Endodermal cell (in vitro differentiated cells): ENCODE results near the gene COL5A2. TPM values are rescaled to one million over a fixed set of nuclear protein-coding genes. Genes with fewer than 3 reads are reported as not detected.

Experiments
- DNase-seq: peaks from one replicate; pipeline ENCODE4 v3.0.0-alpha.2; 2017
- H3K27ac ChIP-seq: 2 replicates; pipeline ENCODE4 v1.5.1; 2013; ENCODE audit warnings: mild to moderate bottlenecking, low read depth, low read length, moderate library complexity
- H3K27me3 ChIP-seq: 2 replicates; pipeline ENCODE4 v1.6.1; 2013; ENCODE audit warnings: mild to moderate bottlenecking, low read length, moderate library complexity; ENCODE audit not compliant: insufficient read depth, control insufficient read depth, poor library complexity, severe bottlenecking
- H3K36me3 ChIP-seq: 2 replicates; pipeline ENCODE4 v1.7.0; 2013; ENCODE audit warnings: mild to moderate bottlenecking, low read length, moderate library complexity; ENCODE audit not compliant: control insufficient read depth, insufficient read depth
- H3K4me1 ChIP-seq: one replicate; pipeline ENCODE4 v1.7.0; 2013; ENCODE audit warnings: low read length; ENCODE audit not compliant: control insufficient read depth, insufficient read depth
- H3K4me3 ChIP-seq: 2 replicates; pipeline ENCODE4 v1.5.1; 2013; ENCODE audit warnings: mild to moderate bottlenecking, low read length, moderate library complexity
- H3K9ac ChIP-seq: 2 replicates; pipeline ENCODE4 v1.6.1; 2013; ENCODE audit warnings: mild to moderate bottlenecking, low read length, moderate library complexity; ENCODE audit not compliant: poor library complexity, severe bottlenecking; ENCODE audit errors: extremely low read depth
- H3K9me3 ChIP-seq: 2 replicates; pipeline ENCODE4 v1.6.1; 2013; ENCODE audit warnings: mild to moderate bottlenecking, low read length, moderate library complexity; ENCODE audit not compliant: control insufficient read depth
- H3K27ac Mint-ChIP-seq: 2 replicates; pipeline ENCODE4 v1.8.0; 2020; ENCODE audit warnings: mixed read lengths
- H3K27me3 Mint-ChIP-seq: 2 replicates; pipeline ENCODE4 v1.8.0; 2021; ENCODE audit warnings: mild to moderate bottlenecking, mixed read lengths; ENCODE audit not compliant: insufficient read depth
- H3K36me3 Mint-ChIP-seq: 2 replicates; pipeline ENCODE4 v1.8.0; 2020; ENCODE audit warnings: low read depth, mixed read lengths
- H3K4me1 Mint-ChIP-seq: 2 replicates; pipeline ENCODE4 v1.8.0; 2020; ENCODE audit warnings: mixed read lengths
- H3K4me3 Mint-ChIP-seq: 2 replicates; pipeline ENCODE4 v1.8.0; 2020; ENCODE audit warnings: mild to moderate bottlenecking, moderate library complexity, mixed read lengths
- H3K9me3 Mint-ChIP-seq: 2 replicates; pipeline ENCODE4 v1.8.0; 2020; ENCODE audit warnings: mild to moderate bottlenecking, mixed read lengths
- WGBS, 2 experiments: methylation state at CpG; one replicate each; pipeline versions ENCODE4 v1.1.5 to v1.1.7; 2013; ENCODE audit warnings: missing lambda C conversion rate in 2 of 2, mixed read lengths in 1 of 2; ENCODE audit not compliant: insufficient coverage in 1 of 2, insufficient read length in 1 of 2; 5-methylcytosine and 5-hydroxymethylcytosine counted together
- total RNA-seq, 2 donors: library from RNA; stranded (reverse); fragmentation: NEBNext Ultra II Directional in 1 of 2; extraction: Animal tissue kit (Norgen Biotek cat#: 25700) in 1 of 2; gene quantifications; 2 replicates in 1 of 2; 3 replicates in 1 of 2; pipeline ENCODE4 v1.2.1, GENCODE V29; 2021
- TF ChIP-seq, protein P1 (sequence below): fragments of 200-600 bp; sonication (generic); conservative IDR thresholded peaks from 2 replicates; pipeline ENCODE4 v1.5.0; 2021; ENCODE audit warnings: antibody characterized with exemption, mild to moderate bottlenecking

COL5A2 gene
- total RNA-seq, 2 donors from 2014 or later, result 117 to 153 TPM

DNA sequence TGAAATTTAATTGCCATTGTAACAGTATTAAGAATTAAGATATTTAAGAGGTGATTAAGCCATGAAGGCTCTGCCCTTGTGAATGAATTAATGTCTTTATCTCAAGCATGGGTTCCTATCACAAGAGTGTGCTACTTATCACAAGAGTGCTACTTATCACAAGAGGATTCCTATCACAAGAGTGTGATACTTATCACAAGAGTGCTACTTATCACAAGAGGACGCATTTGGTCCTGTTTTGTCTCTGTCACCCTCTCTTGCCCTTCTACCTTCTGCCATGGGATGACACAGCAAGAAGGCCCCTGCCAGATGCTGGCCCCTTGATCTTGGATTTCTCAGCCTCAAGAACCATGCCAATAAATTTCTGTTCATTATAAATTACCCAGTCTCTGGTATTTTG lies 13.2 kb upstream of the COL5A2 start:
- Histone ChIP-seq H3K9me3 (peaks cover 30% of the 10 kb centered on the region), H3K27ac (no peak overlapping the region), H3K9ac (no peak overlapping the region), H3K4me1 (no peaks in the 10 kb centered on the region), H3K4me3 (peak overlapping the region; percentile 63), H3K36me3 (no peaks in the 10 kb centered on the region), H3K27me3 (no peaks in the 10 kb centered on the region)
- Mint-ChIP-seq H3K27ac (no peak overlapping the region), H3K36me3 (no peaks in the 10 kb centered on the region), H3K9me3 (peaks cover 30% of the 10 kb centered on the region), H3K4me3 (no peak overlapping the region), H3K4me1 (no peaks in the 10 kb centered on the region), H3K27me3 (no peaks in the 10 kb centered on the region)
- no peak for DNase-seq
- WGBS, 2 experiments, result 80 to 100% methylated on average over 1 of the region's 1 CpG
- TF ChIP-seq, protein P1, sequence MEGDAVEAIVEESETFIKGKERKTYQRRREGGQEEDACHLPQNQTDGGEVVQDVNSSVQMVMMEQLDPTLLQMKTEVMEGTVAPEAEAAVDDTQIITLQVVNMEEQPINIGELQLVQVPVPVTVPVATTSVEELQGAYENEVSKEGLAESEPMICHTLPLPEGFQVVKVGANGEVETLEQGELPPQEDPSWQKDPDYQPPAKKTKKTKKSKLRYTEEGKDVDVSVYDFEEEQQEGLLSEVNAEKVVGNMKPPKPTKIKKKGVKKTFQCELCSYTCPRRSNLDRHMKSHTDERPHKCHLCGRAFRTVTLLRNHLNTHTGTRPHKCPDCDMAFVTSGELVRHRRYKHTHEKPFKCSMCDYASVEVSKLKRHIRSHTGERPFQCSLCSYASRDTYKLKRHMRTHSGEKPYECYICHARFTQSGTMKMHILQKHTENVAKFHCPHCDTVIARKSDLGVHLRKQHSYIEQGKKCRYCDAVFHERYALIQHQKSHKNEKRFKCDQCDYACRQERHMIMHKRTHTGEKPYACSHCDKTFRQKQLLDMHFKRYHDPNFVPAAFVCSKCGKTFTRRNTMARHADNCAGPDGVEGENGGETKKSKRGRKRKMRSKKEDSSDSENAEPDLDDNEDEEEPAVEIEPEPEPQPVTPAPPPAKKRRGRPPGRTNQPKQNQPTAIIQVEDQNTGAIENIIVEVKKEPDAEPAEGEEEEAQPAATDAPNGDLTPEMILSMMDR, result no peak

DNA sequence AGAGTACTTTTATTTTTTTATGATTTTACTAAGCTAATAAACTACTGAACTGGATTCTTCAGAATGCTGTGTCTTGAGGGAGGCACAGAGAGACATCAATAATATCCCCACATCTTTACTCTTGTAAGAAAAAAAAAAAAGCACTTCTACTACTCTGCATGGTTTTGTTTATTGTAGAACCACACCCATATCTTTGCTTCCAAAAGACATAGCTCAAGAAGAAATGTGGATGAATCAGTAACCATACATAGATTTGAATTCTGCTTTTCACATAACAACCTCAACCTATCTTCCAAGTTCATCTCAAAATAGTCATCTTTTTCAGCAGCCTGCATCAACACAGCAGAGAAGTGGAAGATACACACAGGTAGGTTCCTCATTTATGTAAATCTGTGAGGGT lies 12.2 kb upstream of the COL5A2 start:
- Mint-ChIP-seq H3K9me3 (peaks cover 26% of the 10 kb centered on the region), H3K4me3 (no peak overlapping the region), H3K36me3 (no peaks in the 10 kb centered on the region), H3K27me3 (no peaks in the 10 kb centered on the region), H3K4me1 (no peaks in the 10 kb centered on the region), H3K27ac (no peak overlapping the region)
- no peak for DNase-seq
- Histone ChIP-seq H3K27me3 (no peaks in the 10 kb centered on the region), H3K9me3 (peaks cover 27% of the 10 kb centered on the region), H3K27ac (no peak overlapping the region), H3K4me3 (no peak overlapping the region), H3K9ac (no peak overlapping the region), H3K4me1 (no peaks in the 10 kb centered on the region), H3K36me3 (no peaks in the 10 kb centered on the region)
- TF ChIP-seq, protein P1, result no peak

DNA sequence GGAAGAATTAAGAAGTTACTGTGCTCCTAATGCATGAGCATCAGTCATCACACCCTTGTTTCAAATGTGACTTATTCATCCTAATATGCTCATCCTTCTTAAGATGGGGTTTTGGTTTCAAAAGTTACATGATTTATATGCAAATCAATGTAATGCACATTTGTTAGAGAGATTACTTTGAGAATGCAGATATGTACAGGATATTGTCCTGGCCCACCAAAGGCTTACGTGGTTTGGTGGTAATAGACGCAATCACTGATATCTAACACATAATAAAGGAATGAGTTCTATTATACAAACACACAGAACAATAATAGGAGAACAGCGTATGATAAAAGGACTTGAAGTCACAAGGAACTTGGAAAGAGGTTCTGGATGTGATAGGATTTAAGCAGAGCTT lies 11.1 kb upstream of the COL5A2 start:
- TF ChIP-seq, protein P1, result no peak

More for the DNA sequence above, 11.1 kb upstream of the COL5A2 start:
- no peak overlapping the region for H3K27ac ChIP-seq
- peaks cover 17% of the 10 kb centered on the region for H3K9me3 Mint-ChIP-seq
- no peaks in the 10 kb centered on the region for H3K36me3 Mint-ChIP-seq
- DNase-seq, result no peak
- H3K27me3 ChIP-seq, result no peaks in the 10 kb centered on the region
- no peak overlapping the region for H3K27ac Mint-ChIP-seq
- WGBS, 2 experiments, result 100% methylated on average over 3 of the region's 3 CpGs; no CpG with 5 or more reads in 1 of the 2 experiments
- peaks cover 22% of the 10 kb centered on the region for H3K9me3 ChIP-seq
- H3K36me3 ChIP-seq, result no peaks in the 10 kb centered on the region
- H3K27me3 Mint-ChIP-seq, result no peaks in the 10 kb centered on the region
- peaks cover under 1% of the 10 kb centered on the region for H3K4me1 Mint-ChIP-seq
- no peaks in the 10 kb centered on the region for H3K4me1 ChIP-seq
- no peak overlapping the region for H3K9ac ChIP-seq
- no peak overlapping the region for H3K4me3 Mint-ChIP-seq
- no peak overlapping the region for H3K4me3 ChIP-seq
